Adrenal gland (tissue), 12 donors: ENCODE results near the gene LSM4. TPM values are rescaled to one million over a fixed set of nuclear protein-coding genes. Genes with fewer than 3 reads are reported as not detected.

Experiments used
- DNase-seq, 7 donors: peaks; one replicate each; pipeline ENCODE4 v3.0.0-alpha.2; 2019 to 2020
- H3K27ac ChIP-seq, 5 donors: fragments of 200-600 bp; sonication (generic) in 4 of 5; 1 replicate in 3 of 5; 2 replicates in 2 of 5; pipeline versions ENCODE4 v1.5.1 to v1.8.0; 2016 to 2020; ENCODE audit warnings: mild to moderate bottlenecking in 1 of 5
- H3K27me3 ChIP-seq: fragments of 200-600 bp; 2 replicates; pipeline ENCODE4 v1.8.0; 2021
- H3K36me3 ChIP-seq, 2 donors: fragments of 200-600 bp; replicated peaks in 1 of 2; 1 replicate in 1 of 2; 2 replicates in 1 of 2; pipeline versions ENCODE4 v1.5.1 to v1.8.0; 2018 to 2022
- H3K4me1 ChIP-seq, 2 donors: fragments of 200-600 bp; replicated peaks in 1 of 2; 1 replicate in 1 of 2; 2 replicates in 1 of 2; pipeline versions ENCODE4 v1.5.1 to v1.8.0; 2018 to 2021
- H3K4me3 ChIP-seq, 4 donors: fragments of 200-600 bp; sonication (generic) in 3 of 4; one replicate each; pipeline ENCODE4 v1.5.1; 2016 to 2018
- H3K9me3 ChIP-seq, 3 donors: fragments of 200-600 bp; sonication (generic) in 1 of 3; replicated peaks in 1 of 3; 1 replicate in 2 of 3; 2 replicates in 1 of 3; pipeline versions ENCODE4 v1.5.1 to v1.8.0; 2016 to 2021
- POLR2A ChIP-seq, 2 donors: fragments of 450-650 bp; IDR thresholded peaks; one replicate each; pipeline ENCODE4 v1.6.1; 2017; ENCODE audit warnings: antibody characterized with exemption in 2 of 2, mild to moderate bottlenecking in 2 of 2, moderate library complexity in 1 of 2
- WGBS, 4 donors: extraction: QIAGEN DNeasy Blood & Tissue Kit in 2 of 4; methylation state at CpG; one replicate each; pipeline versions ENCODE4 v1.1.5 to v1.1.7; 2013 to 2017; 5-methylcytosine and 5-hydroxymethylcytosine counted together
- intact Hi-C, 2 donors: fragments of 100-400 bp; cut with DNase I; formaldehyde crosslinking; loops; one replicate each; pipeline versions ENCODE4 v1.14.1 to v1.15.0; 2022 to 2023
- polyA plus RNA-seq, 3 donors: library from polyadenylated mRNA; stranded (reverse); fragments of 200-250 nt in 2 of 3; fragments of 350-450 nt in 1 of 3; fragmentation: Illumina TruSeq in 1 of 3; extraction: RNeasy Lipid Tissue Mini Kit (QIAGEN cat#74804) in 1 of 3; gene quantifications; one replicate each; pipeline ENCODE4 v1.2.3, GENCODE V29; 2013 to 2014
- total RNA-seq, 9 donors: library from RNA; depleted of rRNA in 4 of 9; stranded (reverse); fragments of >200 nt in 4 of 9; fragments of 120-200 nt in 1 of 9; fragmentation: NEBNext Ultra II Directional in 1 of 9; extraction: Animal tissue kit (Norgen Biotek cat#: 25700) in 1 of 9; gene quantifications; one replicate each; pipeline versions ENCODE4 v1.1.0 to v1.2.4, GENCODE V29; 2013 to 2023
- TF ChIP-seq, protein P1 (sequence below), 6 experiments: fragments of 450-650 bp in 4 of 6; fragments of 200-600 bp in 2 of 6; sonication (generic) in 1 of 6; IDR thresholded peaks; 1 replicate in 5 of 6; 2 replicates in 1 of 6; pipeline versions ENCODE4 v1.5.1 to v1.8.0; 2016 to 2021; ENCODE audit warnings: antibody characterized with exemption in 6 of 6, mild to moderate bottlenecking in 2 of 6, moderate library complexity in 1 of 6
- donor health status: healthy with polysubstance abuse.
- donor health status: Bipolar disorder and iron deficiency.
- donor health status: DM: yes; HTN: yes; CAD: no.
- donor health status: DM: no; HTN: no; CAD: no.
- donor health status: DM: no; HTN: no; CAD: no.
- donor health status: DM: yes; HTN: yes; CAD: no.

Gene LSM4
- total and polyA plus RNA-seq, 12 donors: 105 to 290 (median 161) TPM

DNA sequence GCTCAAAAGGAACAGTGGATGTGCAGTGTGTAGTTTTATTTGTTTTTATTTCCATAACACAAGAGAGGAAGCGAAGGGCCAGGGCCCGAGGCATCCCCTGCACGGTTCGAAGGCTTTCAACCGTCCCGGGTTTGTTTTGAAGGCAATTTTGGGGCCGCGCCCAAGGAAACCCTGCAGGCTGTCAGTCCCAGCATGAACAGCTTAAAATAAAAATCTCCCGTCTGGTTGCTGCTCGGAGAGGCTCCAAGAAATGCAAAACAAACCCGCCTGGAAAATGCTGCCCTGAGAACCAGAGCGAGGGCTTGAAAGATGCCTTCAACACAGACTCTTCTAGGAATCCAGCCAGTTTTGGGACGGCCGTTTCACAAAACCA, 16.0 kb downstream of the LSM4 start:
- DNase-seq: peak in 1 of 7 donors; percentile 29
- peak overlapping the region in 2 of 5 donors; percentile 90 to 99 for H3K27ac ChIP-seq
- H3K9me3 ChIP-seq: no peaks in the 10 kb centered on the region
- peaks cover 0 to 18% of the 10 kb centered on the region in 2 donors for H3K36me3 ChIP-seq
- no peaks in the 10 kb centered on the region for H3K27me3 ChIP-seq
- TF ChIP-seq POLR2A (IDR thresholded peaks at IDR 0.05): no peak
- TF ChIP-seq, protein P1, sequence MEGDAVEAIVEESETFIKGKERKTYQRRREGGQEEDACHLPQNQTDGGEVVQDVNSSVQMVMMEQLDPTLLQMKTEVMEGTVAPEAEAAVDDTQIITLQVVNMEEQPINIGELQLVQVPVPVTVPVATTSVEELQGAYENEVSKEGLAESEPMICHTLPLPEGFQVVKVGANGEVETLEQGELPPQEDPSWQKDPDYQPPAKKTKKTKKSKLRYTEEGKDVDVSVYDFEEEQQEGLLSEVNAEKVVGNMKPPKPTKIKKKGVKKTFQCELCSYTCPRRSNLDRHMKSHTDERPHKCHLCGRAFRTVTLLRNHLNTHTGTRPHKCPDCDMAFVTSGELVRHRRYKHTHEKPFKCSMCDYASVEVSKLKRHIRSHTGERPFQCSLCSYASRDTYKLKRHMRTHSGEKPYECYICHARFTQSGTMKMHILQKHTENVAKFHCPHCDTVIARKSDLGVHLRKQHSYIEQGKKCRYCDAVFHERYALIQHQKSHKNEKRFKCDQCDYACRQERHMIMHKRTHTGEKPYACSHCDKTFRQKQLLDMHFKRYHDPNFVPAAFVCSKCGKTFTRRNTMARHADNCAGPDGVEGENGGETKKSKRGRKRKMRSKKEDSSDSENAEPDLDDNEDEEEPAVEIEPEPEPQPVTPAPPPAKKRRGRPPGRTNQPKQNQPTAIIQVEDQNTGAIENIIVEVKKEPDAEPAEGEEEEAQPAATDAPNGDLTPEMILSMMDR (IDR thresholded peaks at IDR 0.05): no peak
- 77 to 78% (median 78%) methylated on average over 14 of the region's 14 CpGs for whole genome bisulfite sequencing, 4 donors
- H3K4me3 ChIP-seq: no peak overlapping the region
- peaks cover 44 to 48% of the 10 kb centered on the region in 2 donors for H3K4me1 ChIP-seq
- intact Hi-C loops: no loop called here

DNA sequence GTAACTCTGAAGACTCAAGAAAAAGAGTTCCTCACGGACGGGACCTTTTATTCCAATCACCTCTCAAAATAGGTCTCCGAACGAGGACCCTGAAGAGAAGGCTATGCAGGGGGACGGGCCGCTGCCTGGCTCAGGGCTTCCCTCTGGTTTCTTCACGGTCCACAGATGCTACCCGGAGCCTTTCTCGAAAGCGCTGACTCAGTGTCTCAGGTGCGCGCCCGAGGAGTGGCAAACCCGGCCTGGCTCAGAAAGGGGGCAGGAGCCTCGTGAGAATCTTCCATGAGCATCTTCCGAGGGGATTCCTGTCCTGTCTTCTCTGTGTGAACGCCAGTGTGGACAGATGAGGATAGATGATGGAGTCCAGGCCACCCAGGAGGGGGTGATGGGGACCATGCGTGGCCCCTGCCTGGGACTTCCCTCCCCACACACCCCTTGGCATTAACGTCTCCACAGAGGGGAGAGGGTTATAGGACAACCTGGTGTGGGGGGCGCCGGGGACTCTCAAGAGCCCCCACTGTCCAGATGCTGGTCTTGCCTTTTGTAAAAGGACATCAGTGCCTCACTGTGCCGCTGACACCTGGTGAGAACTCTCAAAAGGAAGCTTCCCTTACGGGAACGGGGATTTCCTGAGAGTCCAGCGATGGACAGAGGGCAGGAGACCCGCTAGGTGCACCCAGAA, 16.5 kb downstream of the LSM4 start:
- DNase-seq: peak in 2 of 7 donors; percentile 26 to 44
- intact Hi-C loops: no loop called here
- H3K4me3 ChIP-seq: no peak overlapping the region

DNA sequence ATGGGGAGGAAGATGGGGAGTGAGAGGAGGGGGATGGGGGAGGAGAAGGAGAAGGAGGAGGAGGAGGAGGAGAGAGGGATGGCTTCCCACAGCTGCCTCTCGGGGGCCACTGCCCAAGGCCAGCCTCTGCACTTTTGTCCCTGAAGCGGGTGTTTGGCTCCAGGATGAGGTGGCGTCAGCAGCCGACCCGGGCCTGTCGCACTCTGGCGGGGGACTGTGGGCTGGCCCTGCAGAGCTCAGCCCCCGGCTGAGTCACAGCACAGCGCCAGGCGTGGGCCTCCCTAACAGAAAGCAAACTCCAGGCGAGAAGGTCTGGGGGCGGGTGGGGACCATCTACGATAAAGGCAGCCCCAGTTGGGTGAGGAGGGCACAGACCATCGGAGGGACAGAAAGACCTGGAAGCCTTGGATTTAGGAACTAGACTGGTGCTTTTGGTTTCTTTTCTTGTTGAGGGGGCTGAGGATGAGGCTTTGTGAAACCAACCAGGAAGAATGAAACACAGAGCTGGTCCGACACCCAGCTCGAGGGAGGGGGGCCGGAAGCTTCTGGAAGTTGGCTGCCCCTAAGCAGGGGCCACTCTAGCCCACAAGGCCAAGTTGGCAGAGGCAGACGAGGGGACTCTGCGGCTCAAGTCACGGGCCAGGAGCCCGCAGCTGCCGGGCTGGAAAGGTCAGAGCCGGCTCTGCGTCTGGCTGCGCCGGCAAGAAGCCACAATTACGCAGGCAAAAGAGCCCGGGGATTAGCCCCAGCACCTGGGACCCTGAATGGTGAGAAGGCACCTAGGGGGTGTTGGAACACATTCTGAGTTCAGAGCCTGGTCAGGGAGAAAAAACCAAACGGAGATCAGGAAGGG, 18.2 kb downstream of the LSM4 start:
- Histone ChIP-seq H3K36me3 (peaks cover 0 to 9% of the 10 kb centered on the region in 2 donors), H3K4me1 (peaks cover 56 to 58% of the 10 kb centered on the region in 2 donors), H3K9me3 (no peaks in the 10 kb centered on the region), H3K4me3 (peak overlapping the region in 2 of 4 donors; percentile 4 to 35), H3K27me3 (no peaks in the 10 kb centered on the region), H3K27ac (peak overlapping the region; percentile 90 to 99 (median 98))
- 0 to 2% (median 0%) methylated on average over 17 to 29 of the region's 29 CpGs for WGBS, 4 donors
- peak; percentile 66 to 92 for TF ChIP-seq POLR2A (IDR thresholded peaks at IDR 0.05)
- TF ChIP-seq, protein P1 (IDR thresholded peaks at IDR 0.05): peak in 1 of 6 experiments; percentile 2
- DNase-seq: peak; percentile 94 to 97 (median 96)
- intact Hi-C loops: no loop called here

More for the DNA sequence above, 16.5 kb downstream of the LSM4 start:
- WGBS, 4 donors: 79 to 87% (median 86%) methylated on average over 19 to 26 of the region's 26 CpGs
- Histone ChIP-seq H3K27ac (peak overlapping the region in 3 of 5 donors; percentile 90 to 99 (median 97)), H3K36me3 (peaks cover 0 to 13% of the 10 kb centered on the region in 2 donors), H3K9me3 (no peaks in the 10 kb centered on the region), H3K27me3 (no peaks in the 10 kb centered on the region), H3K4me1 (peaks cover 46 to 50% of the 10 kb centered on the region in 2 donors)
- no peak for TF ChIP-seq POLR2A (IDR thresholded peaks at IDR 0.05)
- TF ChIP-seq, protein P1 (IDR thresholded peaks at IDR 0.05): no peak

DNA sequence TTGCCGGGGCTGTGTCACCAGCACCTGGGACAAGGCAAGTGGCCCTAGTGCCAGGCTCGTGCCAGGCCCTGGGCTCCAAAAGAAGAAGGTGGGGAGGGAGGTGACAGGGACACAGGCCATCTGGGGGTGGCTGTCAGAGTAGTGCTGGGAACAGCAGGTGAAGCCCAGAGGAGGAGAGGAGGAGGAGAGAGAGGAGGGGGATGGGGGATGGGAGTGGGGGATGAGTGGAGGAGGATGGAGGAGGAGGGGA, 18.7 kb downstream of the LSM4 start:
- H3K36me3 ChIP-seq: peaks cover 0 to 5% of the 10 kb centered on the region in 2 donors
- peak overlapping the region in 1 of 4 donors; percentile 35 for H3K4me3 ChIP-seq
- H3K4me1 ChIP-seq: peaks cover 53 to 55% of the 10 kb centered on the region in 2 donors
- no peaks in the 10 kb centered on the region for H3K9me3 ChIP-seq
- peak in 4 of 7 donors; percentile 79 to 86 (median 84) for DNase-seq
- TF ChIP-seq, protein P1 (IDR thresholded peaks at IDR 0.05): no peak
- peak overlapping the region; percentile 90 to 99 (median 98) for H3K27ac ChIP-seq
- no peaks in the 10 kb centered on the region for H3K27me3 ChIP-seq
- WGBS, 4 donors: 0 to 20% (median 1%) methylated on average over 1 to 2 of the region's 2 CpGs
- intact Hi-C loops: no loop called here
